ENCODE results near the gene DCAF15.
A peak's percentile ranks its signal among the peaks of the same experiment; 100 is the strongest.

Gene DCAF15

GRCh38 chr19:13978351-13979243, 26.3 kb downstream of the DCAF15 start:
- peak; percentile 43 for DNase-seq

- no peak for DNase-seq
Measured at GRCh38 chr19:13979244-13979615, 26.9 kb downstream of the DCAF15 start.

GRCh38 chr19:13979686-13980085, 27.4 kb downstream of the DCAF15 start:
- DNase-seq, result no peak

- DNase-seq, result no peak
Measured at GRCh38 chr19:13980340-13980739, 28.0 kb downstream of the DCAF15 start.

- no peak for DNase-seq
Measured at GRCh38 chr19:13981021-13981420, 28.7 kb downstream of the DCAF15 start.

GRCh38 chr19:13981467-13981866, 29.2 kb downstream of the DCAF15 start:
- DNase-seq, result no peak

GRCh38 chr19:13981988-13982501, 29.7 kb downstream of the DCAF15 start:
- DNase-seq, result no peak

GRCh38 chr19:13982773-13983172, 30.5 kb downstream of the DCAF15 start:
- no peak for DNase-seq

GRCh38 chr19:13983213-13983889, 31.0 kb downstream of the DCAF15 start:
- no peak for DNase-seq

GRCh38 chr19:13984186-13984585, 31.9 kb downstream of the DCAF15 start:
- no peak for DNase-seq

- DNase-seq, result no peak
Measured at GRCh38 chr19:13984875-13985741, 32.8 kb downstream of the DCAF15 start.

- peak; percentile 47 for DNase-seq
Measured at GRCh38 chr19:13985771-13986347, 33.5 kb downstream of the DCAF15 start.

GRCh38 chr19:13986348-13986904, 34.1 kb downstream of the DCAF15 start:
- DNase-seq, result peak; percentile 52

GRCh38 chr19:13987101-13987890, 35.0 kb downstream of the DCAF15 start:
- DNase-seq, result peak; percentile 57

- no peak for DNase-seq
Measured at GRCh38 chr19:13989487-13989886, 37.2 kb downstream of the DCAF15 start.

GRCh38 chr19:13990085-13990484, 37.8 kb downstream of the DCAF15 start:
- DNase-seq, result no peak

- DNase-seq, result no peak
Measured at GRCh38 chr19:13992025-13992424, 39.7 kb downstream of the DCAF15 start.

- DNase-seq, result no peak
Measured at GRCh38 chr19:13993590-13994300, 41.4 kb downstream of the DCAF15 start.

- no peak for DNase-seq
Measured at GRCh38 chr19:13995017-13995728, 42.9 kb downstream of the DCAF15 start.

Data from NCI-H2029 treated with DMSO at 0.1 percent for 48 hours (cell line).